Left cardiac atrium (tissue), 4 donors: ENCODE measurements around the gene SIGLEC8. TPM values are rescaled to one million over a fixed set of nuclear protein-coding genes. Genes with fewer than 3 reads are reported as not detected.
"Not testable (repeated sequence)": the region's sequence is repeated elsewhere in the genome, so short reads cannot be mapped to it uniquely, and the experiment has no call there.

Experiments used
- ATAC-seq, 2 donors: fragments of 200-7000 bp; cut with Tn5 transposase; one replicate each; pipeline ENCODE4 v1.9.1; 2020; ENCODE audit warnings: mild to moderate bottlenecking in 2 of 2, moderate library complexity in 2 of 2
- DNase-seq: peaks from one replicate; pipeline ENCODE4 v3.0.0-alpha.2; 2020
- intact Hi-C, 2 donors: fragments of 100-400 bp; cut with DNase I; formaldehyde crosslinking; loops; one replicate each; pipeline versions ENCODE4 v1.14.1 to v1.15.1; 2022 to 2023
- total RNA-seq, 2 donors: library from RNA; stranded (reverse); fragmentation: NEBNext Ultra II Directional; extraction: Animal tissue kit (Norgen Biotek cat#: 25700); gene quantifications; one replicate each; pipeline ENCODE4 v1.2.1, GENCODE V29; 2021
- donor health status: DM: no; HTN: yes; CAD: no.
- donor health status: DM: no; HTN: yes; CAD: no; lungs with severe emphysema.
- donor health status: DM: yes; HTN: yes; CAD: no.
- donor health status: Dilated cardiomyopathy.

Gene SIGLEC8
- total RNA-seq, 2 donors from 2014 or later, result 0.09 TPM; not detected in 1

DNA sequence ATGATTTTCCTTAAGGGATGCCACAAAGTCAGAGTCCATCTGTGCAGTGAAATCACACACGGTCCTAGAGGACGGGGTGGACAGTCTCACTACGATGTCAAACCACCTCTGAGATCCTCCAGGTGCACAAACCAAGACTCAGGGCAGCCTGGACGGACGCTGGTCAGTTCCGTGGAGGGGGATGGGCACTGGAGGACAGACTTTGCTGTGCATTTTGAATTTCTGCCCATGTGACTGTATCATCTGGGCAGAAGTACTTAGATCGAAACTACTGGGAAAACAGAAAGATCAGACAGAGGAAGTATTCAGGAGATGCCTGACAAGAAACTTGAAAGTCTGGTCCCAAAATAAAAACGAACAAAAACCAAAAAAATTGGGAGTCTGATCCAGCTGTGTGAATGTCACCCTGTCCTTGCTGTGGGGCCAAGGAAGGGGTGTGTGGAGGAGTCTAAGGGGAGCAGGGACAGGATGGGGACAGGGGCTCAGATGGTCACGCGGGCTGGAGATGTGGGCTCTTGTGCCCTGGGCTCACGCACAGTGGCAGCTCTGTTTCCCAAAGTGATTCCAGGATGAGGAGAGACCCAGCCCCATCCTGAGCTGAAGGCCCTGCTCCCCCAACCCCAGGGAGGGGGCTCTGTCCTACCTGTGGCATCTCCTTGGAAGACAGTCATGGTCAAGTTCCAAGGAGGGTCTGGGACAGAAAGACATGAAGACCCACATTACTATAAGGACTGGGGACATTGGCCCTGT is 1.5 kb downstream of the SIGLEC8 start:
- intact Hi-C loops, result no loop called here
- ATAC-seq (no peak), DNase-seq (no peak)

DNA sequence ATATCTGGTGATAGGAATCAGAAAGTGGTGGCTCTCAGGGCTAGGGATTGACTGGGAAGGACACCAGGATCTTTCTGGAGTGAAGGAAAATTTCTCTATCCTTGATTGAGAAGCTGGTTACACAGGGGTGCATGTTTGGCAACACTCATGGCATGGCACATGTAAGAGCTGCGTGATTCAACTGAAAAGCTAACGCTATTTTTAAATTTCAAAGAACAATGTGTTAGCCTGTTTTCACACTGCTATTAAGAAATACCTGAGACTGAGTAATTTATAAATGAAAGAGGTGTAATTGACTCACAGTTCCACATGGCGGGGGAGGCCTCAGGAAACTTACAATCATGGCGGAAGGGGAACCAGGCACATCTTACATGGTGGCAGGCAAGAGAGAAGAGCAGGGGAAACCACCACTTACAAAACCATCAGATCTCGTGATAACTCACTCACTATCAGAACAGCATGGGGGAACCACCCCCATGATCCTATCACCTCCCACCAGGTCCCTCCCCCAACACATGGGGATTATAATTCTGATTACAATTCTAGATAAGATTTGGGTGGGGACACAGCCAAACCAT is 7.4 kb downstream of the SIGLEC8 start:
- intact Hi-C loops, result no loop called here
- DNase-seq (no peak), ATAC-seq (no peak)

DNA sequence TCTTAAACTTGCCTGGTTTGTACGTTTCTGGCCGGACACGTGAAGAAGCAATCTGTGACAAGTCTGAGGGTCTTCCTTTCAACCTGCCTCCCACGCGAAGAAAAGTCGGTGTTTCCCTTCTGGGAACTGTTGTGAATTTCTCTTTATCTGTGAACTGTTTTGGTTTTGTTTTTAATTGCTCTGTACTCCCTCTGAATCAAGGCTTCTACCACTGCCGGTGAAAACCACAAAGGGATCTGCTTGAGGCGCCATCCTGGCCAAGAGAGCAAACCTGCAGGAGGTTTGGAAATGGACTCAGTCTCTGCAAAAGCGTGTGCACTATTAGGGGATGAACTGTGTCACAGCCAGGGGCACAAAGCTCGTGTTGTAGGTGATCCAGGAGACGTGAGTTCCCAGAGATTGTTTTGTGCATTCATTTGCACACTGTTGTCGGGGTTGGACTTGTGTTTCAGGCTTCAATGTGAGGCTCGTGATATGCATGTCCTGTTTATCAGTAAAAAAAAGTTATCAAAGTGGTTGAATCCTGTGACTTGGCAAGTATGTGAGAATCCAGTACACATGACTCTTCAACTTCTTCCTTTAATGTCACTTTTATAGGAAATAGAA is 9.7 kb downstream of the SIGLEC8 start:
- intact Hi-C loops, result no loop called here
- ATAC-seq, result no peak

DNA sequence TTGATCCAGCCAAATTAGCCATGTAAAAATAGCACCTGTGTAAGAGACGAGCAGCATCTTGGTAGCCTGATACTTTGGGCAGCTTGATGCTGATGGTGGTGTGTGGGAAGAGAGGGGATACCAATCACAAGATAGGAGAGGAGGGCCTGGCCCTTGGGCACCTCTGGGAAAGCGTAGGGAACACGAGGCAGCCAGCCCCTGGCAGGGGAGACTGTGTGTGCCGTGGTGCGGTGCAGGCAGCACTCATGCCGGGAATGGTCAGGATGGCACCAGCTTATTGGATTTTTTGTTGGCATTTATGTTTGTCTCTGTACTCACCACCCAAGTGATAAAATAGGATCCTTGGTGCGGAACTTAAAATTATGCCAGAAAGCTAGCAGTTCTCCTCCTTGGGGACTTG is 10.2 kb downstream of the SIGLEC8 start:
- DNase-seq, result no peak
- no peak for ATAC-seq
- intact Hi-C loops, result no loop called here

More for the DNA sequence above, 9.7 kb downstream of the SIGLEC8 start:
- no peak for DNase-seq

DNA sequence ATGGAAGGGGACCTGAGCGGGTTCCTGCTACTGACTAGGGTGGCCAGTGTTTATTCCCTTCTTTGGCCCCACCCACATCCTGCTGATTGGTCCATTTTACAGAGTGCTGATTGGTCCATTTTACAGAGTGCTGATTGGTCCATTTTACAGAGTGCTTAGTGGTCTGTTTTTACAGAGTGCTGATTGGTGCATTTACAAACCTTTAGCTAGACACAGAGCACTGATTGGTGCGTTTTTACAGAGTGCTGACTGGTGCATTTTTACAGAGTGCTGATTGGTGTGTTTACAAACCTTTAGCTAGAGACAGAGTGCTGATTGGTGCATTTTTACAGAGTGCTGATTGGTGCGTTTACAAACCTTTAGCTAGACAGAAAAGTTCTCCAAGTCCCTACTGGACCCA is 10.7 kb downstream of the SIGLEC8 start:
- ATAC-seq, DNase-seq, intact Hi-C loops: not testable (repeated sequence)

DNA sequence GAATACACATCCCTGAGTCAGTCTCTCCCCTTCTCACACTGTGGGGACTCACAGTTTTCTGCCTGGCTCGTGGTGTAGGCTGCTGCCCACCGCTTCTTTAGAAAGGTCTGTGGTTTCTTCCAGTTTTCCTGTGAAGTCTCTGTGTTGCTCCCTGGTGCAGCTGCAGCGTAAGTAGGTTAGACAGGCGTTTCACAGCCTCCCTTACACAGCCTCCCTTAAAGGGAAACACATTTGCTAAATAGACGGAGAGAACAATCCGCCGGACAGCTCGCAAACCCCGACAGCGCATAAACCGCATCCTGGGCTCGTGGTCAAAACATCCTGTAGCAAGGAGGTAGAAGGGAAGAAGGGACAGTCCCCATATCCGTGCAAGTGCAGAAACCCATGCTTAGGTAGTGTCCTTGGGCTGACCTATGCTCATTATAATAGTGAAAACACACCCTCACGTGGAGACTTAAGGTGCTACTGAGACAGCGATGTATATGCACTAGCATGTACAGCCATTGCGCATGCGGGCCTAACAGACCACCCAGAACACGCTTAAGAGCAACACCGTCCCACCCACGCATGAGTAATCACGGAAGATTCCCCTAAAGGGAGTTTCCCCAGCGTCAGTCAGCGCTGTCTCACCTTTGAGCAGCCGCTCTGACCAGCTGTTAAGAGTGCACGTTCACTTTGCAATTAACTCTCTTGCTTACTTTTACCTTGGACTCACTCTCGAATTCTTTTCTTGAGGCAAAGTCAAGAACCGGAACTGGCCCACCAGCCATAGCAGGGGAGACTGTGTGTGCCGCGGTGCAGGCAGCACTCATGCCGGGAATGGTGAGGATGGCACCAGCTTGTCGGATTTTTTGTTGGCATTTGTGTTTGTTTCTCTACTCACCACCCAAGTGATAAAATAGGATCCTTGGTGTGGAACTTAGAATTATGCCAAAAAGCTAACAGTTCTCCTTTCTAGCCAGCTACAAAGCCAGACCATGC is 16.6 kb downstream of the SIGLEC8 start:
- DNase-seq (no peak), ATAC-seq (peak; percentile 21 to 68)
- intact Hi-C loops, result no loop called here

DNA sequence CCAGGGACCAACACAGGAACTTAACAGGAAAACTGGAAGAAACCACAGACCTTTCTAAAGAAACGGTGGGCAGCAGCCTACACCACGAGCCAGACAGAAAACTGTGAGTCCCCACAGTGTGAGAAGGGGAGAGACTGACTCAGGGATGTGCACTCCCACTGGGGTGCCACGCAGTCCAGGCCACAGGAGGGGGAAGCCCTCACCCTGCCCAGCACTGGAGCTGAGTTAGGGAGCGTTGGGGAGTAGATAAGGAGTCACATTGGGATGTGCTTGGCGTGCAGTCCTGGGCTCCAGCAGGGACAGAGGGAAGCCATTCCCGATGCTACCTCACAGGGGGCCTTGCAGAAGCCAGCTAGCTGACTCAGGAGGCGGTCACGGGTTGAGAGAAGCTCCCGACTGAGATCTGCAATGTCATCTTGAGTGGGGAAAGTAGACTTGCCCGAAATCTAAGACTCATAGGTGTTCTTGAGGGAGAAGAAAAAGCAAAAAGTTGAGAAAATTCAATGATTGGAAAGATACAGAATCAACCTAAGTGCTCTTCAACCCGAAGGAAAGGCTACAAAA is 17.3 kb downstream of the SIGLEC8 start:
- ATAC-seq (peak in 1 of 2 donors; percentile 17), DNase-seq (no peak)
- intact Hi-C loops, result no loop called here

DNA sequence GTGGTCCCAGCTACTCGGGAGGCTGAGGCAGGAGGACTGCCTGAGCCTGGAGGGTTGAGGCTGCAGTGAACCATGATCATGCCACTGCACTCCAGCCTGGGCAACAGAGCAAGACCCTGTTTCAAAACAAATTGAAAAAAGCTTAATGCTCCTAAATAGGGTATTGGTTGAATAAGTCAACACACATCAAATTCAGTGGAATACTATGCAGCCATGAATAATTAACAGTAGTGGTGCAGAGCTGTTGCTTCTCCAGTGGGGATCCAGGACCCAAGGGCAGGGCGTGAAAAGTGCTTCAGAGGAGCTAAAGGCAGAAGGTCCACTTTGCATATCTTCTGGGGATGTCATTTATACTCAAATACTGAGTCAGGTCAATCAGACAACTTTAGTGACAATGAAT is 18.2 kb downstream of the SIGLEC8 start:
- ATAC-seq, result no peak
- intact Hi-C loops, result no loop called here

DNA sequence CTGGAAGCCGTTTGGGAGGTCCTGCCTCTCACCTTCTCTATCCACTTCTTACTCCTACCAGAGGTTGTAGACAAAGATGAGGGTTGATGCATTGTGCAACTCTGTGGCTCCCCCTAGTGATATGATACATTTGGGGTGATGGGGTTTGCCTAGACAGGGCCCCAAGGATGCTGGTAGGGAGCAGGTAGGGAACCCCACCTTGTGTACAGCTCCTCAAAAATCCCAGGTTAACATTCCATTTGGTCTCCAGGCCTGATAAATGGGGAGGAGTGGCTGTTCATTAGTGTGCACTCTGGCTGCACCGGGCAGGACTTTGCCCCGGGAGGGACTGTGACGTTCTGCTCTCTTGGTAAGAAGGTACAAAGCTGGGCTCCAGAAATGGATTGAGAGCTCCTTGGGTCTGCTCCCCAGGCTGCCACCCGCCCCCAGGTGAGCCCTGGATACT is 19.2 kb downstream of the SIGLEC8 start:
- intact Hi-C loops, result no loop called here
- peak in 1 of 2 donors; percentile 35 for ATAC-seq
- no peak for DNase-seq

More for the DNA sequence above, 18.2 kb downstream of the SIGLEC8 start:
- DNase-seq, result no peak

DNA sequence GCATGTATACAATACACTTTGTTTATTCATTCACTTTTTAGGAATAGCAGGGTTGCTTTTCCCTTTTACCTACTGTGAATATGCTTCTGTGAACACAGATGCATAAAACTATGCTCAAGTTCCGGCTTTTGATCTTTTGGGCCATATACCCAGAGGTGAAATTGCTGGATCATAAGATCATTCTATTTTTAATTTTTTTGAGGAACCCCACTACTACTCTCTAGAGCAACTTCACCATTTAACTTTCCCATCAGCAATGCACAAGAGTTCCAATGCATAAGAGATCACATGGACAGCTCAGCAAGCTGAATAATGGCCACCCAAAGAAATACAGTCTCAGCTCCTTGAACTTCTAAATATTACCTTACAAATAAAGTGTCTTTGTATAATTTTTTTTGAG is 23.8 kb downstream of the SIGLEC8 start:
- DNase-seq (no peak), ATAC-seq (no peak)
- intact Hi-C loops, result no loop called here

DNA sequence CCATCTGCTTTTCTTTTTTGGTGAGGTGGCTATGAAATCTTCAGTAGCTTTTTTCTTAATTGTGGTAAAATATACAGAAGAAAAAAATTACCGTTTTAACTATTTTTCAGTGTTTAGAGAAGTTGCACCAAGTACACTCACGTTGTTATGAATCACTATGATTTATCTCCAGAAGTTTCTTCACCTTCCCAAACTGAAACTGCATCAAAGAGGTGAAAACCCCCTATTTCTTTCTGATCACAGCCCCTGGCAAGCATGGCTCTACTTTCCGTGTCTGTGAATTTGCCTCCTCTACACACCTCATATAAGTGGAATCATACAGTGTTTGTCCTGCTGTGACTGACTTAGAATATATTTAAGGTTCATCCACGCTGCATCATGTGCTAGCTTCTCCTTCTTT is 25.2 kb downstream of the SIGLEC8 start:
- intact Hi-C loops, result no loop called here
- ATAC-seq (no peak), DNase-seq (no peak)

DNA sequence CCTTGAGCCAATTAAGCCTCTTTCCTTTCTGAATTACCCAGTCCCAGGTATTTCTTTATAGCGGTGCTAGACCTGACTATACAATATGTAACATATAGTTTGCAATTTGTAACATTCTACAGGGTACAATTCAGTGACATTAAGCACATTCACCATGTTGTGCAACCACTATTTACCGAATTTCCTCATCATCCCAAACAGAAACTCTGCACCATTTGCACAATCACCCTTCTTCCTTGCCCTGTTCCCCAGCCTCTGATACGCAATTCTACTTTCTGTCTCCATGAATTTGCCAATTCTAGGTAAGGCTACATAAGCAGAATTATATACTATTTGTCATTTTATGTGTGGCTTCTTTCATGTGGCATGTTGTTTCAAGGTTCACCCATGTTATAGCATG is 27.1 kb downstream of the SIGLEC8 start:
- ATAC-seq (no peak), DNase-seq (no peak)
- intact Hi-C loops, result no loop called here

DNA sequence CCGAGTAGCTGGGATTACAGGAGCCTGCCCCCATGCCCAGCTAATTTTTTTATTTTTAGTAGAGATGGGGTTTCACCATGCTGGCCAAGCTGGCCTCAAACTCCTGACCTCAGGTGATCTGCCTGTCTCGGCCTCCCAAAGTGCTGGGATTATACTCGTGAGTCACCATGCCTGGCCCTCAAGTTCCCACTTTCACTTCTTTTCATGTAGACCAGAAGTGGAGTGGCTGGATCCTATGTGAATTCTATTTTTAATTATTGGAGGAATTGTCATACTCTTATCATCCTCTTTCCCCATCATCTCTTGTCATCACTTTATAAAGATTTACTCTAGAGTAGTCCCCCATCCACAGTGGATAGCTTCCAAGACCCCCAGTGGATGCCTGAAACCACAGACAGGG is 28.0 kb downstream of the SIGLEC8 start:
- intact Hi-C loops, result no loop called here
- ATAC-seq (no peak), DNase-seq (no peak)

DNA sequence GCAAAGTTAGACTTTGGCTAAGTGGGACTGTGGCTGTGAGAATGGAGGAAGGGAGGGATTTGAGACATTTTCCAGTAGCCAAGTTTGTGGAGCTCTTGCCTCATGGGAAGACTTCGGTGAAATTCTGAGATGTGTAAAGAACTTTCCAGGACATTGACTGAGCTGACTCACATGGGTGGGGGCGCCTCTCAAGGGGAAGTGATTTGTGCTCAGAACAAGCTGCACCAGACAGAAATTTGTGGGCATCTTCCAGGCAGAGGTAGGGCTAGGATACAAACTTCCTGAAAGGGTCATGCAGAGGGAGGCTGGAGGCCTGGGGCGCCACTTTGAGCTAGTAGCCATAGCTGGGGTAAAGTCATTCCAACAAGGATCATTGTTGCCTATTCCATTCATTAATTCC is 31.1 kb downstream of the SIGLEC8 start:
- no peak for ATAC-seq
- intact Hi-C loops, result no loop called here
- peak; percentile 34 for DNase-seq

DNA sequence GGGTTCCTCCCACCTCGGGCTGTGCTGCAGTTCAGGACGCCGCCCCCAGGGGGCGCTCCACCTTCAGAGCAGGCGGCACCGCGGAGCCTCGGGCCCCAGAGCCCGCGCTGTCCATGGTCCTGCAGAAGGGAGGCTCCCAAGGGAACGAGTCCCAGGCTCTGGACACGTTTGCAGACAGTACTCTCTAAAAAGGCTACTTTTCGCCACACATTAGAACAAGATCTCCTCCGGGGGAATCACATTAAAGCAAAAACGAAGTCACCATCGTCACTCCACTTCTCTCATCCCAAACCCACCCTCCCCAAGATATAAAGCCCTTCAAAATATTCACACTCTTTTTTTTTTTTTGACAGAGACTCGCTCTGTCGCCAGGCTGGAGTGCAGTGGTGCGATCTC is 36.2 kb downstream of the SIGLEC8 start:
- intact Hi-C loops, result no loop called here
- peak; percentile 87 to 90 for ATAC-seq
- DNase-seq, result peak; percentile 86

DNA sequence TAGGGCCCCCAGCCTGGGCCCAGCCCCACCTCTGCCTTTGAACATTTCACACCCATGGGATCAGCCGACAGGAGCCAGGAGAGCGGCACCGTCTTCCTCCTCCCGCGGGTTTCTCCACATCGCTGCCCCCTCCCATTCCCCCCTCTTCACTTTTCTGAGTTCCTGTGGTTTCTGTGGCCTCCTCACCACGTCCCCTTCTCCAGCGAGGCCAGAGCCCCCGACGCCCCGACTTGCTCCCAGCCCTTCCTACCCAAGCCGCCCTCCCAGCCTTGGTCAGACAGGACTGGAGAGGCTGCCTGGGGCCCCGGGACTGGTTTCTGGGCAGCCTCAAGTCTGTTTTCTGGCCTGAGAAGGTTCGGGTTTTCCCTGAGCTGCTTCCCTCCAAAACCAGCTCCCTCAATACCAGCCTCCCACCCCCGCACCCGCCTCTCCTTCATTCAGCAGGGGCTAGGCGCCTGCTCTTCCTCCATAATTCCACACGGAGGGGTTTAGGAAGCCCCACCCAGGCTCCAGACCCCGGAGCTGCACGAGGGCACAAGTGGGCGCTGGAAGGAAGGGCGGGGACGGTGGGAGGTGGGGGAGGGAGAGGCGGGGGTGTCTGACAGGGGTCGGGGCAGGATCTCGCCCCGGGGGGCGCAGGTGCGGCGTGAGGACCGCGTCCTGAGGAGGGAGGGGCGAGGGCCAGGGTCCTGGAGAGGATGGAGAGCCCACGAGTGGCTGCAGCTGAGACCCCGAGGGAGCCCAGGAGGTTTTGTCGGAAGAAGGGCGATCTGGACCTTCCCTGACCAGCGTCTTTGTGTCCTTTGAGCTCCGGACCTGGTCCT is 36.8 kb downstream of the SIGLEC8 start:
- DNase-seq (no peak), ATAC-seq (no peak)
- intact Hi-C loops, result no loop called here

DNA sequence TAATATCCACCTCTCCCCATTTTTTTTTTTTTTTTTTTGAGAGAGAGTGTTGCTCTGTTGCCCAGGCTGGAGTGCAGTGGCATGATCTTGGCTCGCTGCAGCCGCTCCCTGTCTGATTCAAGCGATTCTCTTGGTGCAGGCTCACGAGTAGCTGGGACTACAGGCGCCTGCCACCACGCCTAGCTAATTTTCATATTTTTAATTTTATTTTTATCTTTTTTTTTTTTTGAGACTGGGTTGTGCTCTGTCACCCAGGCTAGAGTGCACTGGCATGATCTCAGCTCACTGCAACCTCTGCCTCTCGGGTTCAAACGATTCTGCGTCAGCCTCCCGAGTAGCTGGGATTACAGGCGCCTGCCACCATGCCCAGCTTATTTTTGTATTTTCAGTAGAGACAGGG is 37.7 kb downstream of the SIGLEC8 start:
- DNase-seq, intact Hi-C loops, ATAC-seq: not testable (repeated sequence)

DNA sequence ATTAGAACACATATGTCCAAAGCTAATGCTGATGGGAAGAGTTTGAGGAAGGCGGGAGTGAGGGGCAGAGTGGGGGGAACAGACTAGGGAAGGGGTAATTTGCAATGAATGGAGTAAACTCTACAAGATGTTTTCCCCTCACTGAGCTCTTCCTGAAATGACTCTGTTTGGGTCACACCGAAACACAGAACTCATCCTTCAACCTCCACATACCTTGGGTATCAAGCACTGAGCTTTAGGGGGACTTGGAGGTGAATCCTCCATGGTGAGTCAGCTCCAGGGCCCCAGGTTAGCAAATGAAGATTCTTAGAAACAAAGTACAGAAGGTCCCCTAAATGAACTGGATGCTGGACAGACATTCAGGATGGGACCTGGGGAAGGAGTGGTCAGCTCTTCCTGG is 39.5 kb downstream of the SIGLEC8 start:
- no peak for ATAC-seq
- no peak for DNase-seq
- intact Hi-C loops, result no loop called here
